GM12878 (cell line): ENCODE measurements around the gene ZDHHC14. TPM values are rescaled to one million over a fixed set of nuclear protein-coding genes. Genes with fewer than 3 reads are reported as not detected.

Experiments used
- ATAC-seq: fragments of 200-7000 bp; cut with Tn5 transposase; 3 replicates; pipeline ENCODE4 v1.9.1; 2020; ENCODE audit warnings: mild to moderate bottlenecking, moderate library complexity
- BruUV-seq: library from RNA; stranded (reverse); fragments of 400-500 nt; replicated peaks from 2 replicates; lab custom pipeline; 2021; lab: Mats Ljungman, UMichigan
- CTCF ChIA-PET: fragments of 300-600 bp; sonication (Branson Sonifier 250); formaldehyde crosslinking; extraction: SDS; loops from one replicate; lab custom pipeline; 2021; ENCODE audit warnings: inconsistent platforms; lab: Yijun Ruan, JAX
- POLR2A ChIA-PET: fragments of 350-600 bp; formaldehyde crosslinking; extraction: SDS; loops from one replicate; lab custom pipeline; 2021; ENCODE audit warnings: inconsistent platforms; lab: Charles Lee
- RAD21 ChIA-PET: fragments of 300-600 bp; sonication (Branson Sonifier 250); formaldehyde crosslinking; loops from one replicate; lab custom pipeline; 2023; ENCODE audit warnings: antibody characterized with exemption; ENCODE audit not compliant: unreplicated experiment; lab: Charles Lee
- SMC1A ChIA-PET: fragments of 300-600 bp; sonication (Branson Sonifier 250); formaldehyde crosslinking; loops from one replicate; lab custom pipeline; 2023; ENCODE audit not compliant: unreplicated experiment, uncharacterized antibody; lab: Charles Lee
- DNase-seq: peaks from one replicate; pipeline ENCODE4 v3.0.0-alpha.2; 2011; ENCODE audit warnings: low read depth, low spot score
- FAIRE-seq: peaks from 3 replicates; lab custom pipeline; 2011; peaks lifted over from hg19 to GRCh38; lab: Jason Lieb, UNC
- H2AFZ ChIP-seq: 2 replicates; pipeline ENCODE4 v1.6.0; 2011; ENCODE audit warnings: low read depth, low read length, control low read depth; ENCODE audit not compliant: control insufficient read depth
- H3K27ac ChIP-seq: 2 replicates; pipeline ENCODE4 v1.5.1; 2011; ENCODE audit warnings: control low read depth; ENCODE audit not compliant: control insufficient read depth, insufficient read depth
- H3K27me3 ChIP-seq, 2 experiments: replicated peaks in 1 of 2; 2 replicates each; pipeline versions ENCODE4 v1.6.0 to v1.6.1; 2011; ENCODE audit warnings: low read length in 1 of 2; ENCODE audit not compliant: control insufficient read depth in 2 of 2, insufficient read depth in 2 of 2
- H3K36me3 ChIP-seq, 2 experiments: 2 replicates each; pipeline ENCODE4 v1.5.1; 2011; ENCODE audit warnings: low read length in 1 of 2; ENCODE audit not compliant: control insufficient read depth in 2 of 2, insufficient read depth in 2 of 2
- H3K4me1 ChIP-seq: 2 replicates; pipeline ENCODE4 v1.6.1; 2011; ENCODE audit warnings: mild to moderate bottlenecking, low read length, moderate library complexity, mixed read lengths; ENCODE audit not compliant: control insufficient read depth, insufficient read depth
- H3K4me2 ChIP-seq: 2 replicates; pipeline ENCODE4 v1.6.0; 2011; ENCODE audit warnings: control low read depth; ENCODE audit not compliant: control insufficient read depth, insufficient read depth
- H3K4me3 ChIP-seq: fragments of 200-600 bp; sonication (generic); 2 replicates; pipeline ENCODE4 v1.5.1; 2016
- H3K79me2 ChIP-seq: 2 replicates; pipeline ENCODE4 v1.6.0; 2011; ENCODE audit warnings: low read length; ENCODE audit not compliant: control insufficient read depth, insufficient read depth
- H3K9ac ChIP-seq: 2 replicates; pipeline ENCODE4 v1.8.0; 2011; ENCODE audit warnings: low read length, control low read depth, mixed read lengths; ENCODE audit not compliant: control insufficient read depth, insufficient read depth
- H3K9me3 ChIP-seq: replicated peaks from 3 replicates; pipeline ENCODE4 v1.5.1; 2011; ENCODE audit warnings: mild to moderate bottlenecking, low read length; ENCODE audit not compliant: control insufficient read depth, insufficient read depth
- H4K20me1 ChIP-seq: 2 replicates; pipeline ENCODE4 v1.6.0; 2011; ENCODE audit not compliant: control insufficient read depth, insufficient read depth
- CREM ChIP-seq: IDR thresholded peaks from 2 replicates; pipeline ENCODE4 v1.6.1; 2014; ENCODE audit warnings: antibody characterized with exemption, low read depth
- KAT2A ChIP-seq: conservative IDR thresholded peaks from 2 replicates; pipeline ENCODE4 v1.6.1; 2011; ENCODE audit warnings: low read depth, low read length; ENCODE audit not compliant: control insufficient read depth
- KDM1A ChIP-seq: fragments of 200-600 bp; sonication (generic); IDR thresholded peaks from 2 replicates; pipeline ENCODE4 v1.6.1; 2016; ENCODE audit warnings: borderline replicate concordance
- WGBS: methylation state at CpG from one replicate; pipeline ENCODE4 v1.1.6; 2016; ENCODE audit warnings: low lambda C conversion rate; ENCODE audit not compliant: insufficient replicate concordance, insufficient coverage; ENCODE audit errors: missing lambda C conversion rate; 5-methylcytosine and 5-hydroxymethylcytosine counted together
- in situ Hi-C: fragments of 300-500 bp; cut with MboI; formaldehyde crosslinking; loops from 9 replicates; pipeline ENCODE4 v1.14.3; 2018; ENCODE audit warnings: mixed read lengths
- intact Hi-C: fragments of 100-400 bp; cut with micrococcal nuclease; formaldehyde crosslinking; loops from one replicate; pipeline ENCODE4 v1.14.2; 2022; ENCODE audit not compliant: unreplicated experiment
- polyA plus RNA-seq, 11 experiments: library from polyadenylated mRNA; depleted of rRNA in 4 of 11; unstranded in 6 of 11; stranded (reverse) in 5 of 11; fragments of >200 nt; fragmentation: Nextera tagmentation in 4 of 11; fragmentation: Illumina TruSeq in 1 of 11; extraction: Ambion mirVana in 4 of 11; extraction: Trizol in 1 of 11; gene quantifications; 1 replicate in 1 of 11; 2 replicates in 10 of 11; pipeline versions ENCODE4 v1.2.1 to v1.2.3, GENCODE V29; 2011 to 2016; ENCODE audit warnings: inconsistent platforms in 2 of 11, missing spikeins in 2 of 11, low read depth in 1 of 11
- total RNA-seq, 4 experiments: library from RNA; depleted of rRNA in 3 of 4; stranded (reverse); fragments of >200 nt in 3 of 4; fragmentation: Illumina TruSeq in 1 of 4; extraction: Trizol in 1 of 4; gene quantifications; 2 replicates each; pipeline versions ENCODE4 v1.2.1 to v1.2.3, GENCODE V29; 2013 to 2021
- TF ChIP-seq, protein P1 (sequence below): IDR thresholded peaks from 2 replicates; pipeline ENCODE4 v1.6.1; 2011; ENCODE audit warnings: borderline replicate concordance, low read depth, mild to moderate bottlenecking, moderate library complexity, mixed read lengths, low read length; ENCODE audit not compliant: insufficient read depth; ENCODE audit errors: extremely low read length

Gene ZDHHC14
- total and polyA plus RNA-seq, 10 of the 15 experiments (the other 5 are each of a cell fraction or from before 2014, with no cell fraction given), result 0.15 to 16.0 (median 0.76) TPM; not detected in 1

DNA sequence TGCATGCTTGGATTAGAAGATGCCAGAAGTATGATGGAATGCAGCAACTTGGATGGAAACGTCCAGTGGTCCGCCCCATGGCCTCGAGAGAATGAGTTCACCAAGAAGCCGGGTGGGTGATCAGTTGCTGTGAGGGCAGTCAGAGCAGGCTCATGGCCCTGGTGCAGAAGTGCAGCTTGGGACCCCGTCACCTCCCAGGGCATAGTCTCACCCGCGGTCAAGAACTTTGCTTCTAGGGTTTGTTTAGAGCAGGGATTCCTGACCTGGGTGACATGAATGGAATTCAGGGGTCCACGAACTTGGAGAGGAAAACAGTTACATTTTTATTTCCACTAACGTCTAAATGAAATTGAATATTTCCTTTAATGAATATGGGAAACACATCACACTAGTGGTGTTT, 225.5 kb downstream of the ZDHHC14 start:
- DNase-seq (no peak), FAIRE-seq (no peak), ATAC-seq (no peak)
- Histone ChIP-seq H3K9ac (no peak overlapping the region), H3K79me2 (no peaks in the 10 kb centered on the region), H3K4me1 (no peaks in the 10 kb centered on the region; the same call in 1 of the 2 replicates), H3K27ac (no peak overlapping the region), H3K36me3 (no peaks in the 10 kb centered on the region), H3K4me2 (no peak overlapping the region), H4K20me1 (no peaks in the 10 kb centered on the region), H2AFZ (no peak overlapping the region), H3K9me3 (no peaks in the 10 kb centered on the region), H3K4me3 (no peak overlapping the region), H3K27me3 (no peaks in the 10 kb centered on the region; a peak in 1 of 4 replicates)
- BruUV-seq, result no TSS peak
- TF ChIP-seq KDM1A (no peak), CREM (no peak), KAT2A (no peak)
- TF ChIP-seq, protein P1, sequence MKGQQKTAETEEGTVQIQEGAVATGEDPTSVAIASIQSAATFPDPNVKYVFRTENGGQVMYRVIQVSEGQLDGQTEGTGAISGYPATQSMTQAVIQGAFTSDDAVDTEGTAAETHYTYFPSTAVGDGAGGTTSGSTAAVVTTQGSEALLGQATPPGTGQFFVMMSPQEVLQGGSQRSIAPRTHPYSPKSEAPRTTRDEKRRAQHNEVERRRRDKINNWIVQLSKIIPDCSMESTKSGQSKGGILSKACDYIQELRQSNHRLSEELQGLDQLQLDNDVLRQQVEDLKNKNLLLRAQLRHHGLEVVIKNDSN, result no peak
- WGBS, result 71% methylated on average over 9 of the region's 9 CpGs
- in situ Hi-C loops, result loop anchor here (10.0 kb wide), 1 partner anchor 292 kb away; no protein-coding TSS in a partner anchor
- ChIA-PET POLR2A (no interaction called here), CTCF (interaction anchor here (0.8 to 2.3 kb wide), 2 partner anchors 9 to 10 kb away, joined by 3 to 8 read pairs; no protein-coding TSS in a partner anchor), SMC1A (interaction anchor here (1.0 kb wide), 1 partner anchor 9 kb away, joined by 3 read pairs; no protein-coding TSS in a partner anchor), RAD21 (interaction anchor here (1.0 kb wide), 1 partner anchor 60 kb away, joined by 3 read pairs; no protein-coding TSS in a partner anchor)
- intact Hi-C loops, result no loop called here
